ENCODE measurements around the gene CRBN.

DNA sequence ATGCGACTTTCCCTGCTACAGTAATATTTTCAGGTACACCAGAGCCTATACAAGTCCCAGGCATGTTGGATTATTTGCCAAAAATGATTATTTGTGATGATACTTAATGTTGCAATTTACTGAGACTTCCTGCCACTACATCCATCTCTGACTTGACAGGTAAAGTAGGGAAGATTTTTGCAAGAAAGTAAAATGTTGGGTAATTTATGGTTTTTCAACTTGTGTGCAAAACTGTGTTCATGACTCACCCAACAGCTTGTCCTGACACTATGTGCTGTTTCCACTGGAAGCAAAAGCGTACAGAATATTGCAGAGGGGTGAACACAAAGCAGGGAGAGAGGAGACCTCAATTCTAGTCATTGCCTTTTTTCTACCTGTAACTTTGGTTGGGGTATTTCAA lies 5.4 kb upstream of the CRBN start:
- TF ChIP-seq ZNF274 (IDR thresholded peaks at IDR 0.05; ENCODE audit: low read depth, low read length) (no peak), SUZ12 (IDR thresholded peaks at IDR 0.05; ENCODE audit: extremely low read depth, insufficient read depth, insufficient read length) (no peak), YY1 (IDR thresholded peaks at IDR 0.05; ENCODE audit: insufficient read depth, insufficient read length) (no peak)

Measured in NT2/D1 (cell line).